NCI-H226 (cell line): ENCODE data around the gene TSC22D1.
"Not testable (repeated sequence)": the region's sequence is repeated elsewhere in the genome, so short reads cannot be mapped to it uniquely, and the experiment has no call there.

Experiments used
- DNase-seq: peaks from one replicate; pipeline ENCODE4 v3.0.0-alpha.2; 2015

The TSC22D1 gene

DNA sequence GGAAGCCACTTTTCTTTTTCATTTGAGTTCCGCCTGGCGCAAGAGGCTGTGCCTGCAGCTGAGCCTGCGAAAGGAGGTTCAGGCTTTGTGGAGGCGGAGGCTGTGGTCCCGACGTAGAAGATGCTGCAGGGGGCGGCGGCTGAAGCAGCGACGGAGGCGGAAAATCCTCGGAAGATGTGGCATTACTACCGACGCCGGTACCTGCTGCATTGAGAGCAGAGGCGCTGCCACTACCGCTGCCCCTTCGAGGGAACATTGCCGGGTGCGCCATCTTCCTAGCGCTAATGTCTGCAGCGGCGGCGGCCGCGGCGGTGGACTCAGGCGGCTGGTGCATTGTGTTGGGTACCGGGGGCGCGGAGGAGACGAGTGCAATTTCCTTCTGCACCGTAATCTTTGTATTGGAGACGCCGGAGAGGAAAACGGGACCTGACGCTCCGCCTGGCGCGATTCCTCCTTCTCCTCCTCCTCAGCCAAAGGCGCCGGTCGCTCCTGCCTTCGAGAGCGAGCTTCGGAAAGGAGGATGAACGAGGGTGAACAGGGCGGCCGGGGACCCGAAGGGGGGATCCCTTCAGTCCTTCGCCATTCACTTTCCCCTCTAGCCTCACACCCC lies at the start of gene TSC22D1:
TSC22D1 (minus strand) TSS at position 590 of the 610 bp plus-strand sequence; CDS start at position 334, 256 bp downstream.
- DNase-seq: peak; percentile 4

DNA sequence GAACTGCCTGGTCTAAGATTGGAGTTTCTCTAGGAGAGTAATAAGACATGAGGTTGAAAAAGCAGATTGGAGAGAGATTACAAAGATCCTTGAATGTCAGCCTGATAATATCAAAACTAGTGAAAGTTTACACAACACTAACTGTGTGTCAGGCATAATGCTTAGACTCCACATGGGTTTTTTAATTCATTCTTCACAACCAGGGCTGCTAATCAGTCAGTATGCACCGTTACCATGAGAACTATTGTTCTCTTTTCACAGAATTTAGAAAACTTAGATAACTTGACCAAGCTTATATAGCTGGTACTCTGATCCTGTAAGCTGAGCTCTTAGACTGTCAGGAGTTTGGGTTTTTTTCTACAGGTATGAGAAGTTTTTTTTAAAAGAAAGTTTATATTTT lies 46.6 kb upstream of the TSC22D1 start:
- no peak for DNase-seq

DNA sequence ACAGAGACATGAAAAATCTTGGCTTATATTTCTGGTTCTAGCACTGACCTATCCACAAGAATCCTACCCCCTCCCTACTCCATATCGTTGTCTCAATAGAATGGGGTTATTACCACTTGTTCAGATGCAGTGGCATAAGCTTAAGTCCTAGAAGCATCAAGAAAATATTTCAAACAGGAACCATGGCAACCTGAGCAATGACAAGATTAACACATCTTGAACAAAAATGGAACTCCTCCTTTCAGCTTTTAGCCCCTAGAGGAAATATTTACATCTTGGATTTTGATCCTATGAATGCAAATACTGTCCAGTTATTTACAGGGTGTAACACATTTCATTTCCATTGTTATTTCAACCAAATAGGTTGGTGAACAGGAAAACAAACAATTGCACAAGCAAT lies 46.1 kb upstream of the TSC22D1 start:
- no peak for DNase-seq

DNA sequence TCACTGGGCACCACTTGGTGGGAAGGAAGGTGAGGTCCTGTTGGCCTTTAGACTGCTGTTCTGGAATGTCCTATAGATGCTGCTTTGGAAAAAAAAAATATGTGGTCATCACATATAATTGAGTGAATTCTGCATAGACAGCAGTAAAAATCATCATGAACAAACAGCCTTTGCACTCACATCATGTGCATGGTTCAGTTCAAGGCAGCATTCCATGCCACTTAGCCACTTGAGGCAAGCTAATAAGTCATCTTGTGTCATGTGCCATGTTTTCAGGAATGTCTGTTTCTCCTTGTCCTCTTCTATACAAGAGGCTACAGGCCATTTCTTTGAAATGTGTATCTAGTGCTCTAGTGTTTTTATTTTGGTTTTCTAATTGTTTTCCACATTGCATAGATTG lies 43.9 kb upstream of the TSC22D1 start:
- DNase-seq: no peak

DNA sequence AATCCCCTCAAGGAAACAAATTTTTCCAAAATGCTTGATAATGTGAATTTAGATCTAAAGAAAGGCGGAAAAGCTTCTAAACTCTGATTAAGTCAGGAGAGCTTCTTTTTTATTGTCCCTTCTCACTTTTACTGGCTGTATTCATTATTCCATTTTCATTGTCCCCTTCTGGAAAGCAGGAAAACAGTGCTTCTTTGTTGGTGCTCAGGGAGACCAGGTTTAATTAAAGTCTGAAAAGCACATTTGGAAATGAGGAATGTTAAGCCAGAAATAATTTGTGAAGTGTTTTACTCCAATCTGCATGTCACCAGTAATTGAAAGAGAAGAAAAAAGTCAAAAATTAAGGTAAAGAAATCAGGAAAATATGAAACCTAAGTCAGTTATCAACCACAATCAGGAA lies 43.5 kb upstream of the TSC22D1 start:
- DNase-seq: no peak

DNA sequence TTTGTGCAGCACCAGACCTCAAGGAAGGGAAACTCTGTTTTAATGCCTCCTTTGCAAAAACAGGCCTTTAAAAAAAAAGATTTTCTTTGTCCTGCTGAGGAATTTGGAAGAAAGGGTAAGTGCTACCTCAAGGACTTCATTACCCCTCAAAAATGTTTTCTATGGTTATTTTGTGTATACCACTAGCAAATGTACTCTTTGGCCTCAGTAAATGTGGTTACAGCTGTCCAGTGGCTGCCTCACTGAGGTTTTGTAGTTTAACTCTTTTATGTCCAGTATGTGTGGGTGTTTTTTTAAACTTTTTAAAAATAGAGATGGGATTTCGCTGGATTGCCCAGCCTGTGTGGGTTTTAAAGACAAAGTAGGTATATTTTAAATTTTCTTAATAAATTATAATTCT lies 42.2 kb upstream of the TSC22D1 start:
- DNase-seq: no peak

DNA sequence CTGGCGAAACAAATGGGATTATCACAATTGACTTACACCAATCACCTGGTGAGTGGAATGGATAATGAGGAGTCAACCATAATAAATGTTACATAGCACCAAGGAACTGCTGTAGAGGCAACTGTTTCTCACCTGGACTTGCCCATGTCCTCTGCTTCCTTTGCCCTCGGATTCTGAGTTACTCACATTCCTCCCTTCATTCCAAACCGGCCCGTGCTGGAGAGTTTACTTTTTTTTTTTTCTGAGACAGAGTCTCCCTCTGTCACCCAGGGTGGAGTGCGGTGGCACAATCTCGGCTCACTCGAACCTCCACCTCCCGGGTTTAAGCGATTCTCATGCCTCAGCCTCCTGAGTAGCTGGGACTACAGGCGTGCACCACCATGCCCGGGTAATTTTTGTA lies 41.5 kb upstream of the TSC22D1 start:
- no peak for DNase-seq

DNA sequence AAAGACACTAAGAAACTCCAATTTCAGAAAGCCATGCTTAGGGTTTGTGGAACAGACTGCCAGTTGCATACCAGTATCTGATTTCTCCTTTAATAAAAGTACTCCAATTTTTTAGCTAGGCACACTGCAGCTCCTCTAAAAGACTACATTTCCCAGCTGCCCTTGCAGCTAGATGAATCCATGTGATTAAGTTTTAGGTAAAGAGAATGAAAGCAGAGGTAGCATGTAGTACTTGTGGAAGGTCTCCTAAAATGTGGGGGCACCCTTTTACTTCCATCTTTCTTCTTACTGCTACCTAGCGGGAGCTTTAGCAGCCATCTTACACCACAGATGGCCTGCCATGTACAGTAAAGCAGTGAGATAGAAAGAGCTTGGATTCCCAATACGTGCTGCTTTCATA lies 33.0 kb upstream of the TSC22D1 start:
- no peak for DNase-seq

DNA sequence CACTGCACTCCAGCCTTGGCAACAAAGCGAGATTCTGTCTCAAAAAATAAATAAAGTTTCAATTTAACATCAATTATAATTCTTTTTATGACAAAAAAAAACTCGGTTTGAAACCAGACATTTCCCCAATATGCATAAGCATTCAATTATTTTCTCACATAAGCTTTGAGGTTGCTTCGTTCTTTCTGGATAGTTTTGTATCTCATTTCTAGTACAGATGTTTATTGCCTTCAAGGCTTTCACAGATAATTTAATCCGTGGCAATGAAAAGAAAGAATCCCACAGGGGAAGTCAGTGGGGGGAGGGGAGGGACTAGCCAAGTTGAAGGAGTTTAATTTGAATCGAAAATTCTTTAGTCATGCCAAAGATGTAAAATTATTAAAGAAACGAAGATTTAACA lies 29.6 kb upstream of the TSC22D1 start:
- DNase-seq: no peak

DNA sequence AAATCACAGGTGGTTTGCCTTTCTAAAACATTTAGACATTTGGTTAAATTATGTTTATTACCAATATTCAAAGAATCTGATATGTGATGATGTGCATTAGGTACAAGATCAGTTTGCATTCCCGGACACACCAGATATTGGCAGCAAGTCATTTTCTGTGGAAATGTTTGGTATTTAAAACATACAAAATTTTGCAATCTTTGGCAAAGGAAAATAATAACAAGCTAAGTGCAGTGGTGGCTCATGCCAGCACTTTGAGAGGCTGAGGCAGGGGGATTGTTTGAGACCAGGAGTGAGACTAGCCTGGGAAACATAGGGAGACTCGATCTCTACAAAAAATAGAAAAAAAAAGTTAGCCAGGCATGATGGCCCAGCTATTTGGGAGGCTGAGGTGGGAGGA lies 29.1 kb upstream of the TSC22D1 start:
- DNase-seq: no peak

DNA sequence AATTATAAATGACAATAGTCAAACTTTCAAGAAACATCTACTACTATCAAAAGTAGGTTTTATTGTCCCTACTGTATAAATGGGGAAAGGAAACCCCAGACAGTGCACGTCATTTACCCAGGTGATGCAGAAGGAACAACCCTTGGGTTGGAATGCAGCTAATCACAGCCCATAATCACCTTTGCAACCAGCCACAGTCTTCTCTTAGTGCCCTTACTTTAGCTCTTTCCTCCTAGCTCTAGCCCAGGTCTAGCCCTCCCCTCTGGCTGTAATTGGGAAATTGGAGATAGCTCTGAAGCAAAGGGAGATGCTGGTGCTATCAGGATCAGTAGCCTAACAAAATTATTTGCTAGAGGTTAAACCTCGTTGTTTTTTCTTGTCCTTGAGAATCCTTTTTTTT lies 25.5 kb upstream of the TSC22D1 start:
- no peak for DNase-seq

DNA sequence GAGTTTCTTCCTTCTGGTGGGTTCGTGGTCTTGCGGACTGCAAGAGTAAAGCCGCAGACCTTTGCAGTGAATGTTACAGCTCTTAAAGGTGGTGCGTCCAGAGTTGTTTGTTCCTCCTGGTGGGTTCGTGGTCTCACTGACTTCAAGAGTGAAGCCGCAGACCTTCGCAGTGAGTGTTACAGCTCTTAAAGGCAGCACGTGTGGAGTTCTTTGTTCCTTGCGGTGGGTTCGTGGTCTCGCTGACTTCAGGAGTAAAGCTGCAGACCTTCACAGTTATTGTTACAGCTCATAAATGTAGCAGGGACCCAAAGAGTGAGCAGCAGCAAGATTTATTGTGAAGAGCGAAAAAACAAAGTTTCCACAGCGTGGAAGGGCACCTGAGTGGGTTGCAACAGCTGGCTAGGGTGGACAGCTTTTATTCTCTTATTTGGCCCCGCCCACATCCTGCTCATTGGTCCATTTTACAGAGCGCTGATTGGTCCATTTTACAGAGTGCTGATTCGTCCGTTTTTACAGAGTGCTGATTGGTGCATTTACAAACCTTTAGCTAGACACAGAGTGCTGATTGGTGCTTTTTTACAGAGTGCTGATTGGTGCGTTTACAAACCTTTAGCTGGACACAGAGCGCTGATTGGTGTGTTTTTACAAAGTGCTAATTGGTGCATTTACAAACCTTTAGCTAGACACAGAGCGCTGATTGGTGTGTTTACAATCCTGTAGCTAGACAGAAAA lies 17.9 kb upstream of the TSC22D1 start:
- DNase-seq: not testable (repeated sequence)

DNA sequence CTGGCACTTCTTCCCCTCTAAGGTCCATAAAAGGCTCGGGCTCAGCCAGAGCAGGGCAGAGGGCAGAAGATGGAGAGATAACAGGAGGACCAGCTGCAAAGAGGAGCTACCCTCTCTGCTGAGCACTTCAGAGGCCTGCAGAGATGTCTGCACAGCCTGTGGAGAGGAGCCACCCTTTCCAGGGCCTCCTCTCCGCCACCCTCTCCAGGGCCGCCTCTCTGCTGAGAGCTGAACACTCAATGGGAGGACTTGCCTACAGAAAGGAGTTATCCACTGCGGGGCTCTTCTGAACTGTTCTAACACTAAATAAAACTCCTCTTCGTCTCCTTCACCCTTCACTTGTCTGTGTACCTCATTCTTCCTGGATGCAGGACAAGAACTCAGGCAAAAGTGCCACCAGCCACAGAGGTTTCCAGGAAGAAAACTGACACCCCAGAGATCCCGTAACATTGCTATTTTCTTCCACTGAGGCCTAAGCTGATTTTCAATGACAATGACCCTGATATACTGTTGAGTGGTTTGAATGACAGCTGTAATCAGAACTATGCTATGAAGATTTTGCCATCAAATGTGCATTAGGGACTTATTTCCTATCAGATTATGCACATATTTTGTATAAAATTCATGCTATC lies 16.2 kb upstream of the TSC22D1 start:
- no peak for DNase-seq

DNA sequence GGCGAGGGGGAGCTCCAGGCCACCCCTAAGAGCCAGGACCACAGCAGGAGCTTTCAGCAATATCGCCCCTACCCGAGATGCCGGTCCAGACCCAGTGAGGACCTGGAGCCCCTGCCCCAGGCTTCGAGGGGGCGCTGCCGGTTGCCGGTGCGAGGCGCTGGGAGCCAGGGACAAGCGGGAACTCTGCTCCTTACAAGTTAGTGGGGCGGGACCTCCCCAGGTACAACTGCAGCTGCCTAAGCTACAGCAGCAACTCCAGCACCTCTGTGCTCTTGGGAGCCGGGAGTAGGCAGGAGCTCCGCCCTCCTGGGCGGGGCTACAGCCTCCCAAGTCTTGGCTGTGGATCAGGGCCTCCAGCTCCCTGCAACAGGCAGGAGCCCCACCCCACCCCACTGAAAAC lies 15.2 kb upstream of the TSC22D1 start:
- no peak for DNase-seq

DNA sequence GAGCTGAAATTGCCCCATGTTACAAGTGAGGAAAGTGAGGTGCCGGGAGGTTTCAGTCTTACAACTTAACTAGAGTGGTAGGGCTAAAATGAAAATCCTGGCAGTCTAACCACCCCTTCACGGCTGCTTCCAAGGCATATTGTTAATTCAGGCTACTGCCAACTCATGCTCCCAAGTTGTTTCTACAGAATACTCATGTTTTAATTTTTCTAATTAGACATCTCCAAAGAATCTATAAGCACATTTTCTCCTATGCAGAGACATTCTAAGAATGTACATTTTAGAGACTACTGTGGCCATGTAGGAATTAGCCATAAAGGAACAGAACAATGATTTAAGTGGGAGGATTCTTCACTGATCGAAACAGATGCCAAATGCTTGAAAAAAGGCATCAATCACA lies 7.0 kb upstream of the TSC22D1 start:
- DNase-seq: no peak

DNA sequence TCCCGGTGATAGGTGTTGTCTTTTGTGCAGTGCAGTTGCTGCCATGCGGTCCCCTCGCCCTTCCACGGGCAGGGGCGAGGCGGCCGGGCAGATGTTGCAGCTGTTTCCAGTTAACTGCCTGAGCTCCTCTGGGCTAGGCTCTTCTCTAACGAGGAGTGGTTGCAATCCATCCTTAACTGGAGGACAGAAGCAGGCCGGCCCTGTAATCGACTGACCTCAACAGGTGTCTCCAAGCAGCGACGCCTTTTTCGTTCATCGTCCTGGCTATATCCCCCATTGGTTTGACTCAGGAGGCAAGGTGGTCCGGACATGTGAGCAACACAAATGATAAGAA lies 1.9 kb upstream of the TSC22D1 start:
- DNase-seq: no peak

DNA sequence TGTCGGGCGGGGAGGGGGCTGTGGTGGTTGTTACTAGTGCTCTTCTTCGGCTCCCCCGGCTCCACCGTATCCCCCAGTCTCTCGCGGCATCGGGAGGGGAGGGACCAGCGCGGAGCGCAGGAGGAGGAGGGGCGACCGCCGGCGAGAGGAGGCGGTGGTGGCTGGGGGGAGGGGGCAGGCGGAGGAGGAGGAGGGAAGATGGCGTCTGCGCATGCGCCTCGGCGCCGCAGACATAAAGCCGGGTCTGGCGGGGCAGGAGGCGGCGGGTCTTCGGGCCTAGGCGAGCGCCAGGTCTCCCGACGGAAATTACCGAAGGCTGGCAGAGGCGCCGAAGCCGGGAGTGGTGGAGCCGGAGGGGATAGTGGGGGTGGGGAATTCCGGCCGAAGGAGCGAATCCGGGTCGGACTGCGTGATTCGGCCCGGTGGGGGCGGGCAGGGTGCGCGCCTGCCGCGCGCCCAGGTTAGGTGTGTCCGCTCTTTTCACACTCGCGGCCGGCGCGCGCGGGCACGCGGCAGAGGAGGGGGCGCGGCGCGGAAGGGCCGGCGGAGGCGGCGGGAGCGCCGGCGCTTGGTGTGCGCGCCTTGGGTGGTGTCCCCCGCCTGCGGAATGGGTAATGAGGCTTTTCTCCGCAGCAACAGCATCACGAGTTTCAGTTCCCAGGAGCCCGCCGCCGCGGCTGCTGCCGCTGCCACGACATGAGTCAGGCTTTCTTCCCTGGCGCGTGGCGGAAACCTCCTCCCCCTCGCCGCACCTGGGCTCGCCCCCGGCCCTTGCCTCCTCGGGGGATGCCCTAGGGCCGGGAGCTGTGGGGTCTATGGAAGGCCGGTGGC lies 1.3 kb upstream of the TSC22D1 start:
- peak; percentile 89 for DNase-seq

DNA sequence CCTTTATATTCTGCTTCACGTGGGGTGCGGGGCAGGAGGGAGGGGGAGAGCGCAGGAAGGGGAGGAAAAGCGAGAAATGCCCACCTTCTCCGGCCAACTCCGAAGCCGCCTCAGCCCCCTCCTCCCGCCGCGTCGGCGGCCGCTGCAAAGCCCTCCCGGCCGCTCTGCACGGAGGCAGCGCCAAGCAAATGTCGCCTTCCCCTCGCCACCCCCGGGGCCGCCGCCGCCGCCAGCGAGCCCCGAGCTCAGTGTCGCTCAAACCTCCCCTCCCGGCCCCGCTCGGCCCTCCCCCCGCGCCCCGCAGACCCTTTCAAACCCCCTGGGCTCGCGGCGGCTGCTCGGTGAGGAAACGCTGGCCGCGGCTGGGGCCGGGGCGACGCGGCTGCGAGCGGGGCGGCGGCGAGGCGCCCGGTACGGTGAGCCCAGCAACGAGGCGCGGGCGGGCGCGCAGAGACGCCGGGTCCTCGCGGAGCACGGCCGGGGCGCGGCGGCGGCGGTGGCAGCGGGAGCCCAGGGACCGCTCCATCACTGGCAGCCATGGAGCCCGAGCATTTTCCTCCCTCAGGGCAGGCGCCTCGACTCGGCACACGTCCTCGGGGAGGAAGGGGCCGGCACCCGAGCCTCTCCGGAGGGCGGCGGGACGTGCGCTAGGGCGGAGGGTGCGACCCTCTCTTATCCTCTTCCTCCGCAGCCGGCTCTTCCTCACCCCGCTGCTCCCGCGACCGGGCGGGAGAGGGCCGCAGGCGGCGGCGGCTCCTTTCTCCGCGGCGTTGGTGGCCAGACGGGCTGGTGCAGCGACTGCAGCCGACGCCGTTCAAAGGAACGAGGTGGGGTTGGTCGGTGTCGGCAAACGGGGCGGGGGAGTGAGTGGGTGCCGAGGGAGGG lies 463 bp upstream of the TSC22D1 start:
- no peak for DNase-seq

DNA sequence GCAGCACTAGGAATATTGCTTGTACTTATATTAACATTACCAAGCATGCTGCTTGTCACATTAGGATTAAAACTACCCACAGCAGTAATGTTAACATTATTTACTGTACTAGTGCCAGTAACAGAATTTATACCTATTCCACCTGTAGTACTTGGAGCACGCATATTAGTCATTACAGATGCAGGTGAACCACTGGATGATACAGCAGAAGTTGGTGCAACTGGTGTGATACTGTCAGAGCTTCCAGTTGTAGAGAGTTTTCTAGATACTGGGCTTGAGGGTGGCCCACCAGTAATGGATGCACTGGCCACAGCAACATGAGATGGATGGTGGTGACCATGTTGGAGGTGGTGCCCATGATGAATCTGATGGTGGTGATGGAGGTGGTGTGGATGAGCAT lies 1.1 kb downstream of the TSC22D1 start:
- no peak for DNase-seq

DNA sequence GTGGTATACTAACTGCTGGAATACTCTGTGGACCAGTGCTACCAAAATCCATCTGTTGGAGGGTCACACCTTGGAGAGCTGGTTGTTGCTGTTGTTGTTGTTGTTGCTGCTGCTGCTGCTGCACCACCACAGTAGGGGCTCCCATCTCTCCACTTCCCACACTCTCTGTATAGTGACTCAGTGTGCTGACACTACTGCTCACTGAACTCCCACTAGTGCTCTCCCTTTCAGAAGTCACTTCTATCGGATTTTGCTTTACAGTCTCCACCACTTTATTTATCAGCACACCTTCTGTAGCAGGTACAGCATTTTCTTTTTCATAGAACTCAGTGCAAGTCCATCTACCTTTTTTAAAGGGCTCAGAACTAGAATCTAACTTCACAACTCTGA lies 1.7 kb downstream of the TSC22D1 start:
- no peak for DNase-seq

DNA sequence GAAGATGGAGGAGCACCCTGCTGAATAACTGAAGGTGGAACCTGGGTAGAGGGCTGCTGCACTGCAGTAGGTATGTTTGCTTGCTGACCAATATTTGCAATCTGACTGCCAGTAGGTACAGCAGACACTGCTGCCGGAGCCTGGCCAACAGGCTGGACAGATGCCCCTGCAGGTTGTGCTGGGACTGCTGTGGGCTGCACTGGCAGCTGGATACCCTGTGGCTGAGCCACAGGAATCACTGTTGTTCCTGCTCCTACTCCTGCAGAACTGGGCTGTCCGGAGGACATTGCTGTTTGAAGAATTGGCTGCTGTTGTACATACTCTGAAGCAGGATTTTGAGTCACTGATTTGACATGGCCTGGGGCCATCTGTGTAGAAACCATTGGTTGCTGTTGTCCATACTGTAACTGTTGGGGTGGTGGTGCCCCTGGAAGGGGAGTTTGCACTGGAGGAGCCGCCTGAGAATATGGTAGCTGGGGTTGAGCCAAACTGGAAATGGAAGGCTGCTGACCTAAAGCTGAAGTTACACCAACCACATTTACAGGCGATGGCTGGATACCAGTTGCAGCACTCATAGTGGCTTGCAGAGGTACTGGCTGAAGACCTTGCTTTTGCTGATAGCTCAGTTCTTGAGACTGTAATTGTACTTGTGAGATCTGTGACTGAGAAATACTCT lies 2.2 kb downstream of the TSC22D1 start:
- peak; percentile 41 for DNase-seq

DNA sequence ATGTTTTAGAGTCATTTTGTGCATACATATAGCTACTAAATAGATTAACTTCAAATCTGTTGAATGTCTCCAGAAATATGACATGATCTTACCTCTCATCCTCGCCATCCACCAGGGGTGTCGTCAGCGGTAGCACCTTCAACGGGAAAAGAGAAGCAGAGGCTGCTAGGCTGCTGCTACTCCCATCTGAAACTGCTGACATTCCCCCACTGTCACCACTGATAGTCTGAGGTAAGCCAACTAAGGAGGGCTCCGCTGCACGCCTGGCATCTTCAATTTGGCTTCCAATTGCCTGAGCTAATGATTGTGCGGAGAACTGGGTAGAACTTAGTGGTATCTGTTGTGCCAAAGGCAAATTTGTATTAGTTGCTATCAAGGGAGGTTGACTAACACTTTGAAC lies 3.1 kb downstream of the TSC22D1 start:
- no peak for DNase-seq
